ENCODE data around the gene HMX1.

The HMX1 gene

DNA sequence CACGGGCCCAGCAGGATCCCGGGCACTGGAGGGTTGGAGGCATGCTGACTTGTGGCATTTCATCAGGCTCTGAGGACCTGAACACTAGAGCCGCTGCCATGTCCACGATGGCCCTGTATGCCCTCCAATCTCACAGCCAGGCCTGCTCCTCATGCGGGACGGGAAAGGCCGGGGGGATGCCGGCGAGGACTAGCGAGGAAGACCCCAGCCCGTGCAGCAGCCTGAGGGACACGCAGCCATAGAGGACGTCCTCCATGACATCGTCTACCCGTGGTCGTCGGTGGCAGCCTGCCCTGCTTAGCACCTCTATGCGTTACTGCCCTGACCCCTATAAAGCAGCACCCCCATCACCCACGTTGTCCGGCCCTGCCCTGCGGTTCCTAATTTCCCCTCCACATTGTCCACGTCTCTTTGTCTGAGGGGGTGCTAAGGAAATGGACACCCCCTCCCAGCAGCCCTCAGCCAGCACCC is 32.6 kb downstream of the HMX1 start:
- Histone ChIP-seq H3K27me3 (ENCODE audit: insufficient read depth, poor library complexity, severe bottlenecking) (no peaks in the 10 kb centered on the region), H3K27ac (replicated peaks) (no peak overlapping the region), H3K4me3 (replicated peaks; ENCODE audit: insufficient read depth, low read length) (no peak overlapping the region)
- TF ChIP-seq REST (IDR thresholded peaks at IDR 0.05; ENCODE audit: insufficient replicate concordance, low read depth), result no peak
- DNase-seq (ENCODE audit: low read depth in 1 of 2, low spot score in 1 of 2), result no peak

- no peak overlapping the region for H3K4me3 ChIP-seq (replicated peaks; ENCODE audit: insufficient read depth, low read length)
- H3K27me3 ChIP-seq (ENCODE audit: insufficient read depth, poor library complexity, severe bottlenecking), result no peaks in the 10 kb centered on the region
Observed at GRCh38 chr4:8838296-8838960, 33.2 kb downstream of the HMX1 start.

GRCh38 chr4:8837181-8837841 is 34.3 kb downstream of the HMX1 start:
- Histone ChIP-seq H3K27me3 (ENCODE audit: insufficient read depth, poor library complexity, severe bottlenecking) (no peaks in the 10 kb centered on the region), H3K27ac (replicated peaks) (no peak overlapping the region), H3K4me3 (replicated peaks; ENCODE audit: insufficient read depth, low read length) (no peak overlapping the region)
- no peak for TF ChIP-seq CTCF (IDR thresholded peaks at IDR 0.05; ENCODE audit: insufficient read depth, low read length)
- TF ChIP-seq REST (IDR thresholded peaks at IDR 0.05; ENCODE audit: insufficient replicate concordance, low read depth), result no peak
- no peak for TF ChIP-seq GABPA (IDR thresholded peaks at IDR 0.05; ENCODE audit: low read depth)
- TF ChIP-seq SPI1 (IDR thresholded peaks at IDR 0.05; ENCODE audit: borderline replicate concordance, low read depth), result no peak
- no peak for TF ChIP-seq POLR2AphosphoS5 (IDR thresholded peaks at IDR 0.05; ENCODE audit: low read depth)
- no peak for DNase-seq (ENCODE audit: low read depth in 1 of 2, low spot score in 1 of 2)

More at GRCh38 chr4:8838296-8838960, 33.2 kb downstream of the HMX1 start:
- no peak for TF ChIP-seq REST (IDR thresholded peaks at IDR 0.05; ENCODE audit: insufficient replicate concordance, low read depth)
- no peak for TF ChIP-seq CTCF (IDR thresholded peaks at IDR 0.05; ENCODE audit: insufficient read depth, low read length)
- no peak for TF ChIP-seq GABPA (IDR thresholded peaks at IDR 0.05; ENCODE audit: low read depth)
- TF ChIP-seq POLR2AphosphoS5 (IDR thresholded peaks at IDR 0.05; ENCODE audit: low read depth), result no peak
- TF ChIP-seq SPI1 (IDR thresholded peaks at IDR 0.05; ENCODE audit: borderline replicate concordance, low read depth), result no peak
- no peak for DNase-seq (ENCODE audit: low read depth in 1 of 2, low spot score in 1 of 2)
- no peak overlapping the region for H3K27ac ChIP-seq (replicated peaks)
